Esophagus squamous epithelium (tissue), 5 donors: ENCODE results near the gene KCTD11. TPM values are rescaled to one million over a fixed set of nuclear protein-coding genes. Genes with fewer than 3 reads are reported as not detected.
A peak's percentile ranks its signal among the peaks of the same experiment; 100 is the strongest.

Source experiments
- DNase-seq: peaks from one replicate; lab custom pipeline; 2025; lab: John Stamatoyannopoulos, UW
- H3K27ac ChIP-seq, 4 donors: fragments of 200-600 bp; sonication (generic); one replicate each; pipeline ENCODE4 v1.5.1; 2016 to 2019; ENCODE audit warnings: mild to moderate bottlenecking in 1 of 4
- H3K27me3 ChIP-seq, 4 donors: fragments of 200-600 bp; sonication (generic); 1 replicate in 3 of 4; 2 replicates in 1 of 4; pipeline versions ENCODE4 v1.5.1 to v1.6.0; 2017 to 2021; ENCODE audit warnings: antibody characterized with exemption in 1 of 4
- H3K36me3 ChIP-seq, 3 donors: fragments of 200-600 bp; sonication (generic); one replicate each; pipeline ENCODE4 v1.5.1; 2016 to 2019
- H3K4me1 ChIP-seq, 3 donors: fragments of 200-600 bp; sonication (generic); one replicate each; pipeline ENCODE4 v1.5.1; 2017 to 2019
- H3K4me3 ChIP-seq, 4 donors: fragments of 200-600 bp; sonication (generic); 1 replicate in 3 of 4; 2 replicates in 1 of 4; pipeline ENCODE4 v1.5.1; 2016 to 2019; ENCODE audit warnings: mild to moderate bottlenecking in 2 of 4, moderate library complexity in 1 of 4
- H3K9me3 ChIP-seq, 3 donors: fragments of 200-600 bp; sonication (generic); one replicate each; pipeline ENCODE4 v1.5.1; 2016 to 2019
- POLR2A ChIP-seq, 4 donors: fragments of 450-650 bp; IDR thresholded peaks; one replicate each; pipeline ENCODE4 v1.6.1; 2017; ENCODE audit warnings: antibody characterized with exemption in 4 of 4, mild to moderate bottlenecking in 4 of 4, moderate library complexity in 3 of 4
- whole genome bisulfite sequencing, 2 donors: methylation state at CpG; one replicate each; pipeline ENCODE4 v1.1.5; 2018; 5-methylcytosine and 5-hydroxymethylcytosine counted together
- intact Hi-C: fragments of 100-400 bp; cut with DNase I; formaldehyde crosslinking; loops from one replicate; pipeline ENCODE4 v1.15.0; 2022
- total RNA-seq, 4 donors: library from RNA; depleted of rRNA; stranded (reverse); fragments of >200 nt; gene quantifications; one replicate each; pipeline ENCODE4 v1.1.0, GENCODE V29; 2016
- TF ChIP-seq, protein P1 (sequence below), 6 experiments: fragments of 450-650 bp in 4 of 6; fragments of 200-600 bp in 2 of 6; sonication (generic) in 2 of 6; IDR thresholded peaks; one replicate each; pipeline ENCODE4 v1.5.1; 2016 to 2019; ENCODE audit warnings: antibody characterized with exemption in 6 of 6, mild to moderate bottlenecking in 4 of 6, moderate library complexity in 4 of 6
- donor health status: DM: yes; HTN: yes; CAD: no.

The KCTD11 gene
- total RNA-seq, 4 donors from 2014 or later = 12.6 to 26.6 (median 22.1) TPM

DNA sequence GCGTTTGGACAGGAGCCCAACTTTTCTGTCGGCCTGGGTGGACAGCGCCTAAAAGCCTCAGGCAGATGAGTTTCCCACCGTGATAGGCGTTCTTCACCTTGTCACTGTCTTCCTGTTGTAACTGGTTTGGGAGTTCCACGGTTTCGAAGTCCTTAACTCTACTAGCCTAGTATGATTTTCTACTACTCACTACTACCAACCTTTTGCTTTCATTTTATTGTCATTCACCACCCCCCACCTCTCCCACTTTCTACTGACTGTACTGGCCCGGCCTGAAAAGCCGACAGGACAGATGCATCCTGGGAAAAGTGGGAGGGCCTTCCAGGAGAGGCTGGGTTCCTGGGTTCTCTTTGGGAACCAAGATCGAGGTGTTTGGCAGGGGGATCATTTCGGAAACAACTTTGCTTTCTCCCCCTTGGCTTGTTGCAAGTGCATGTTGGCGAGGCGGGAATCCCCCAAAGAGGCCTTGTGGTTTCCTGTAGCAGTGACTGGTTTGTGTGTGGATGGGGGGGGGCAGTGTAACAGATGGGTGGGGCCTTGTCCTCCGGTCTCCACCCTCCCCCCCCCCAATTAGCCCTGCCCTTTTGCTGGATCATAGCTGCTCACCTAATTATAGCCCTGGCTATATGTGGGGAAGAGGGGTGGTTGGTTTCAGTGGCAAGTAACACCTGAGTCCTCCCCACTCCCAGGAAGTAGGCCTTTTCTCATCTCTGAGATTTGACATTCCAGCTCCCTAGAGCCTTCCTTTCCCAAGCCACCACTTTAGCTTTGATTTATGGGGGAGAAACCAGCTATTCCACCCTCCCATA, 43.1 kb upstream of the KCTD11 start:
- 0% methylated on average over 7 to 8 of the region's 14 CpGs for WGBS, 2 donors
- Histone ChIP-seq H3K36me3 (peaks cover 33 to 46% (median 41%) of the 10 kb centered on the region in 3 donors), H3K4me3 (peak overlapping the region; percentile 85 to 99 (median 99)), H3K27ac (peak overlapping the region; percentile 99 to 100 (median 100)), H3K27me3 (no peaks in the 10 kb centered on the region), H3K4me1 (peaks cover 17 to 57% (median 37%) of the 10 kb centered on the region in 3 donors), H3K9me3 (no peaks in the 10 kb centered on the region)
- no peak for DNase-seq
- intact Hi-C loops = no loop called here
- TF ChIP-seq, protein P1, sequence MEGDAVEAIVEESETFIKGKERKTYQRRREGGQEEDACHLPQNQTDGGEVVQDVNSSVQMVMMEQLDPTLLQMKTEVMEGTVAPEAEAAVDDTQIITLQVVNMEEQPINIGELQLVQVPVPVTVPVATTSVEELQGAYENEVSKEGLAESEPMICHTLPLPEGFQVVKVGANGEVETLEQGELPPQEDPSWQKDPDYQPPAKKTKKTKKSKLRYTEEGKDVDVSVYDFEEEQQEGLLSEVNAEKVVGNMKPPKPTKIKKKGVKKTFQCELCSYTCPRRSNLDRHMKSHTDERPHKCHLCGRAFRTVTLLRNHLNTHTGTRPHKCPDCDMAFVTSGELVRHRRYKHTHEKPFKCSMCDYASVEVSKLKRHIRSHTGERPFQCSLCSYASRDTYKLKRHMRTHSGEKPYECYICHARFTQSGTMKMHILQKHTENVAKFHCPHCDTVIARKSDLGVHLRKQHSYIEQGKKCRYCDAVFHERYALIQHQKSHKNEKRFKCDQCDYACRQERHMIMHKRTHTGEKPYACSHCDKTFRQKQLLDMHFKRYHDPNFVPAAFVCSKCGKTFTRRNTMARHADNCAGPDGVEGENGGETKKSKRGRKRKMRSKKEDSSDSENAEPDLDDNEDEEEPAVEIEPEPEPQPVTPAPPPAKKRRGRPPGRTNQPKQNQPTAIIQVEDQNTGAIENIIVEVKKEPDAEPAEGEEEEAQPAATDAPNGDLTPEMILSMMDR (IDR thresholded peaks at IDR 0.05) = no peak
- TF ChIP-seq POLR2A (IDR thresholded peaks at IDR 0.05) = peak in 3 of 4 donors; percentile 61 to 74 (median 69)

DNA sequence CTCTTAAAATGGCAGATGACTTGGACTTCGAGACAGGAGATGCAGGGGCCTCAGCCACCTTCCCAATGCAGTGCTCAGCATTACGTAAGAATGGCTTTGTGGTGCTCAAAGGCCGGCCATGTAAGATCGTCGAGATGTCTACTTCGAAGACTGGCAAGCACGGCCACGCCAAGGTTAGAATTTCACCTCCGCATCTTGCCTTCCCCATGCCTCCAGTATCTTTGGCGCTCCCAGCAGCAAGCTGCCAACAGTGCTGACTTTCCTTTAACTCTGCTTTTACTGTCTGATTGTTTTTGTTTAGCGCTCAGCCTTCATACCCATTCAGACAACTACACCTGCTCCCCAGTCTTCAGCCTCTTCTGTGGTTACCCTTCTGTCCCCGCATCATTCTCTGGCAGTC, 42.3 kb upstream of the KCTD11 start:
- peak overlapping the region in 3 of 4 donors; percentile 85 to 99 (median 99) for H3K4me3 ChIP-seq
- intact Hi-C loops = no loop called here
- no peaks in the 10 kb centered on the region for H3K9me3 ChIP-seq
- no peak for TF ChIP-seq POLR2A (IDR thresholded peaks at IDR 0.05)
- TF ChIP-seq, protein P1 (IDR thresholded peaks at IDR 0.05) = no peak
- H3K27me3 ChIP-seq = no peaks in the 10 kb centered on the region
- 69 to 71% methylated on average over 12 of the region's 12 CpGs for WGBS, 2 donors
- peaks cover 33 to 48% (median 42%) of the 10 kb centered on the region in 3 donors for H3K36me3 ChIP-seq
- H3K4me1 ChIP-seq = peaks cover 25 to 65% (median 45%) of the 10 kb centered on the region in 3 donors
- H3K27ac ChIP-seq = peak overlapping the region; percentile 99 to 100 (median 100)
- no peak for DNase-seq

DNA sequence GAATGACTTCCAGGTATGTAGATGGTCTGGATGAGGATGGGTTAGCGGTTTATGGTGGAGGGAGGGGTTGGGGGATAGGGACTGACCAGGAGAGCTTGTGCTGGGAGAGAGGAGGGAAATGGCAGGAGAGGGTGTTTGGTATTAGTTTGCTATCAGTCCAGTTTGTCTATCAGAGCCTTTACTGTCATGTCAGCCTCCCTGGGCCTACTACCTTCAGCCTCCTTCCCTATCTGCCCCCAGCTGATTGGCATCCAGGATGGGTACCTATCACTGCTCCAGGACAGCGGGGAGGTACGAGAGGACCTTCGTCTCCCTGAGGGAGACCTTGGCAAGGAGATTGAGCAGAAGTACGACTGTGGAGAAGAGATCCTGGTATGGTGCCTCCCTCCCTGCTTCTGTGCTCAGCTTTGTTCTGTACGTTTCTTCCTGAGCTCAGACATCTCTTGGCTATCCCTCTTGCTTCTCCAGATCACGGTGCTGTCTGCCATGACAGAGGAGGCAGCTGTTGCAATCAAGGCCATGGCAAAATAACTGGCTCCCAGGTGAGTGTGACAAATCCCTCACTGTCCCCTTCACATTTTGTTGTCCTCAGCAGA, 40.8 kb upstream of the KCTD11 start:
- no peaks in the 10 kb centered on the region for H3K27me3 ChIP-seq
- H3K36me3 ChIP-seq = peaks cover 33 to 49% (median 42%) of the 10 kb centered on the region in 3 donors
- no peak for TF ChIP-seq POLR2A (IDR thresholded peaks at IDR 0.05)
- TF ChIP-seq, protein P1 (IDR thresholded peaks at IDR 0.05) = no peak
- DNase-seq = no peak
- whole genome bisulfite sequencing, 2 donors = 69 to 76% methylated on average over 6 to 7 of the region's 7 CpGs
- intact Hi-C loops = no loop called here
- no peak overlapping the region for H3K4me3 ChIP-seq
- H3K4me1 ChIP-seq = peaks cover 36 to 74% (median 51%) of the 10 kb centered on the region in 3 donors
- no peaks in the 10 kb centered on the region for H3K9me3 ChIP-seq
- peak overlapping the region in 3 of 4 donors; percentile 2 to 99 (median 4) for H3K27ac ChIP-seq

GRCh38 chr17:7312432-7313087, 39.4 kb upstream of the KCTD11 start:
- Histone ChIP-seq H3K4me1 (peaks cover 37 to 78% (median 49%) of the 10 kb centered on the region in 3 donors), H3K4me3 (no peak overlapping the region), H3K36me3 (peaks cover 33 to 63% (median 46%) of the 10 kb centered on the region in 3 donors), H3K27me3 (no peaks in the 10 kb centered on the region), H3K9me3 (no peaks in the 10 kb centered on the region), H3K27ac (peak overlapping the region in 3 of 4 donors; percentile 0 to 99 (median 5))
- 67 to 69% methylated on average over 2 to 6 of the region's 7 CpGs for WGBS, 2 donors
- intact Hi-C loops = no loop called here
- no peak for DNase-seq
- TF ChIP-seq, protein P1 (IDR thresholded peaks at IDR 0.05) = no peak
- no peak for TF ChIP-seq POLR2A (IDR thresholded peaks at IDR 0.05)
